ENCODE measurements around the gene WDR82.
"Not testable (repeated sequence)": the region's sequence is repeated elsewhere in the genome, so short reads cannot be mapped to it uniquely, and the experiment has no call there.

The WDR82 gene

GRCh38 chr3:52288674-52289073, 10.2 kb upstream of the WDR82 start:
- no peaks in the 10 kb centered on the region for H3K27me3 ChIP-seq (ENCODE audit: insufficient read depth, poor library complexity, severe bottlenecking)
- no peak for TF ChIP-seq SPI1 (IDR thresholded peaks at IDR 0.05; ENCODE audit: borderline replicate concordance, low read depth)
- no peak for TF ChIP-seq CTCF (IDR thresholded peaks at IDR 0.05; ENCODE audit: insufficient read depth, low read length)
- no peak for TF ChIP-seq POLR2AphosphoS5 (IDR thresholded peaks at IDR 0.05; ENCODE audit: low read depth)
- TF ChIP-seq, protein P1, sequence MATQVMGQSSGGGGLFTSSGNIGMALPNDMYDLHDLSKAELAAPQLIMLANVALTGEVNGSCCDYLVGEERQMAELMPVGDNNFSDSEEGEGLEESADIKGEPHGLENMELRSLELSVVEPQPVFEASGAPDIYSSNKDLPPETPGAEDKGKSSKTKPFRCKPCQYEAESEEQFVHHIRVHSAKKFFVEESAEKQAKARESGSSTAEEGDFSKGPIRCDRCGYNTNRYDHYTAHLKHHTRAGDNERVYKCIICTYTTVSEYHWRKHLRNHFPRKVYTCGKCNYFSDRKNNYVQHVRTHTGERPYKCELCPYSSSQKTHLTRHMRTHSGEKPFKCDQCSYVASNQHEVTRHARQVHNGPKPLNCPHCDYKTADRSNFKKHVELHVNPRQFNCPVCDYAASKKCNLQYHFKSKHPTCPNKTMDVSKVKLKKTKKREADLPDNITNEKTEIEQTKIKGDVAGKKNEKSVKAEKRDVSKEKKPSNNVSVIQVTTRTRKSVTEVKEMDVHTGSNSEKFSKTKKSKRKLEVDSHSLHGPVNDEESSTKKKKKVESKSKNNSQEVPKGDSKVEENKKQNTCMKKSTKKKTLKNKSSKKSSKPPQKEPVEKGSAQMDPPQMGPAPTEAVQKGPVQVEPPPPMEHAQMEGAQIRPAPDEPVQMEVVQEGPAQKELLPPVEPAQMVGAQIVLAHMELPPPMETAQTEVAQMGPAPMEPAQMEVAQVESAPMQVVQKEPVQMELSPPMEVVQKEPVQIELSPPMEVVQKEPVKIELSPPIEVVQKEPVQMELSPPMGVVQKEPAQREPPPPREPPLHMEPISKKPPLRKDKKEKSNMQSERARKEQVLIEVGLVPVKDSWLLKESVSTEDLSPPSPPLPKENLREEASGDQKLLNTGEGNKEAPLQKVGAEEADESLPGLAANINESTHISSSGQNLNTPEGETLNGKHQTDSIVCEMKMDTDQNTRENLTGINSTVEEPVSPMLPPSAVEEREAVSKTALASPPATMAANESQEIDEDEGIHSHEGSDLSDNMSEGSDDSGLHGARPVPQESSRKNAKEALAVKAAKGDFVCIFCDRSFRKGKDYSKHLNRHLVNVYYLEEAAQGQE (IDR thresholded peaks at IDR 0.05; ENCODE audit: insufficient replicate concordance, low read depth): no peak
- no peak for TF ChIP-seq GABPA (IDR thresholded peaks at IDR 0.05; ENCODE audit: low read depth)
- peak overlapping the region; percentile 100; the same call in 1 of the 2 replicates for H3K27ac ChIP-seq (replicated peaks)
- H3K4me3 ChIP-seq (replicated peaks; ENCODE audit: insufficient read depth, low read length): peak overlapping the region; percentile 60
- DNase-seq (ENCODE audit: low read depth in 1 of 2, low spot score in 1 of 2): no peak

DNA sequence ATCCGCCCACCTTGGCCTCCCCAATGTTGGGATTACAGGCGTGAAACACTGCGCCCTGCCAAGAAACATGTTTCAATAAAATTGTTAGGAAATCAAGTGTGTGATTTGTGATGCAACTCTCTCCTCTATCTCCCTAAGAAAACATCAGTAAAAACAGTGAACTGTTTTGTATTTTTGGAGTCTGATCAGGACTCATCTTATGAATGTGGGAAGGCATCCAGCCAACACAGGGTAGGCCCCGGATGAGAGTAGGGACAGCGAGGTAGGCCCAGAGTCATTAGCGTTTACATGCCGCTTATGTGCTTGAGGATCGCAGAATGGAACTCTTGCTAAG, 8.3 kb upstream of the WDR82 start:
- peak overlapping the region; percentile 100 for H3K27ac ChIP-seq (replicated peaks)
- no peak for TF ChIP-seq GABPA (IDR thresholded peaks at IDR 0.05; ENCODE audit: low read depth)
- H3K27me3 ChIP-seq (ENCODE audit: insufficient read depth, poor library complexity, severe bottlenecking): no peaks in the 10 kb centered on the region
- H3K4me3 ChIP-seq (replicated peaks; ENCODE audit: insufficient read depth, low read length): peak overlapping the region; percentile 60
- DNase-seq (ENCODE audit: low read depth in 1 of 2, low spot score in 1 of 2): no peak

- H3K27me3 ChIP-seq (ENCODE audit: insufficient read depth, poor library complexity, severe bottlenecking); H3K27ac ChIP-seq (replicated peaks); H3K4me3 ChIP-seq (replicated peaks; ENCODE audit: insufficient read depth, low read length); DNase-seq (ENCODE audit: low read depth in 1 of 2, low spot score in 1 of 2): not testable (repeated sequence)
These were observed 5.6 kb upstream of the WDR82 start for GRCh38 chr3:52284051-52284450.

- Histone ChIP-seq H3K4me3 (replicated peaks; ENCODE audit: insufficient read depth, low read length) (no peak overlapping the region), H3K27ac (replicated peaks) (no peak overlapping the region; the same call in 1 of the 2 replicates), H3K27me3 (ENCODE audit: insufficient read depth, poor library complexity, severe bottlenecking) (no peaks in the 10 kb centered on the region)
- no peak for DNase-seq (ENCODE audit: low read depth in 1 of 2, low spot score in 1 of 2)
- TF ChIP-seq POLR2AphosphoS5 (IDR thresholded peaks at IDR 0.05; ENCODE audit: low read depth): no peak
- TF ChIP-seq GABPA (IDR thresholded peaks at IDR 0.05; ENCODE audit: low read depth): no peak
- TF ChIP-seq, protein P1 (IDR thresholded peaks at IDR 0.05; ENCODE audit: insufficient replicate concordance, low read depth): no peak
- TF ChIP-seq CTCF (IDR thresholded peaks at IDR 0.05; ENCODE audit: insufficient read depth, low read length): no peak
- TF ChIP-seq SPI1 (IDR thresholded peaks at IDR 0.05; ENCODE audit: borderline replicate concordance, low read depth): no peak
These were observed 4.9 kb upstream of the WDR82 start for GRCh38 chr3:52283306-52283705.

GRCh38 chr3:52281981-52282801, 3.7 kb upstream of the WDR82 start:
- Histone ChIP-seq H3K27me3 (ENCODE audit: insufficient read depth, poor library complexity, severe bottlenecking) (no peaks in the 10 kb centered on the region), H3K27ac (replicated peaks) (peak overlapping the region; percentile 72), H3K4me3 (replicated peaks; ENCODE audit: insufficient read depth, low read length) (no peak overlapping the region)
- DNase-seq (ENCODE audit: low read depth in 1 of 2, low spot score in 1 of 2): peak in 1 of 2 experiments; percentile 69
- TF ChIP-seq, protein P1 (IDR thresholded peaks at IDR 0.05; ENCODE audit: insufficient replicate concordance, low read depth): no peak
- TF ChIP-seq SPI1 (IDR thresholded peaks at IDR 0.05; ENCODE audit: borderline replicate concordance, low read depth) (peak; percentile 68), POLR2AphosphoS5 (IDR thresholded peaks at IDR 0.05; ENCODE audit: low read depth) (0 out of 2 replicates have a peak, but pooled peaks have one; percentile 26), CTCF (IDR thresholded peaks at IDR 0.05; ENCODE audit: insufficient read depth, low read length) (no peak), GABPA (IDR thresholded peaks at IDR 0.05; ENCODE audit: low read depth) (no peak)
